CD4-positive, alpha-beta T cell treated with Interferon gamma for 1 hour (primary cell): Measurements from ENCODE around the gene UBE2S.
"Not testable (repeated sequence)": the region's sequence is repeated elsewhere in the genome, so short reads cannot be mapped to it uniquely, and the experiment has no call there.

Experiments
- DNase-seq: peaks from one replicate; pipeline ENCODE4 v3.0.0-alpha.2; 2020

The UBE2S gene

DNA sequence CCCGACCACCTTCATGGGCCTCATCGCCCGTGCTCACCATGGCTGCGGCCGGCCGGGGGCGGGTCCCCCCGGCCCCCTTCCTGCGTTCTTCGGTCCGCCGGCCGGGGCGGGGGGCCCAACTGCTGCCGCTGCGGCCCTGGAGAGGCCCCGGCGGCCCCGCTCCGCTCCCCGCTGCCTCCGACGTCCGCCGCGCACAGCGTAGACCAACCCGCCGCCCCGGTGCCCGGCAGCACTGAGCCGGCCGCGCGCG is at the start of gene UBE2S:
Gene UBE2S, minus strand, starts transcription at position 239 of the 250 bp plus-strand sequence. Its CDS starts 199 bp downstream, at position 40.
- not testable (repeated sequence) for DNase-seq

DNA sequence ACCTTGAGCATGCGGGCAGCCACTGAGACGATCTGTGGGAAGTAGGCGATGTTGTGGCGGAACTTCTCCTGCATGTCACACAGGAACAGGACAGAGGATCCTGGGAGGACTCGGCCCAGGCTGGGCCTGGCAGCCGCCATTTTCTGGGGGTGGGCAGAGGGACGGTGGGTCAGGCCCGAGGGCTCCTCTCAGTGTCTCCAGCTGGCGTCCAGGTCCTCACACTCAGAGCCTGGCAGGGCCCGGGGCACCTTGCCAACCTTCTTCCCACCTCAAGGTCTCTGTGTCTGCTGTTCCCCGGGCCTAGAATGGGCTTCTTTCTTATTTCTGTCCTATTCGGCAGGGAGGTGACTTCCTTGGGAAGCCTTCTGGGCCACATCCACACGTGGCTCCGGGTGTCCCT is 48.8 kb upstream of the UBE2S start:
- no peak for DNase-seq

DNA sequence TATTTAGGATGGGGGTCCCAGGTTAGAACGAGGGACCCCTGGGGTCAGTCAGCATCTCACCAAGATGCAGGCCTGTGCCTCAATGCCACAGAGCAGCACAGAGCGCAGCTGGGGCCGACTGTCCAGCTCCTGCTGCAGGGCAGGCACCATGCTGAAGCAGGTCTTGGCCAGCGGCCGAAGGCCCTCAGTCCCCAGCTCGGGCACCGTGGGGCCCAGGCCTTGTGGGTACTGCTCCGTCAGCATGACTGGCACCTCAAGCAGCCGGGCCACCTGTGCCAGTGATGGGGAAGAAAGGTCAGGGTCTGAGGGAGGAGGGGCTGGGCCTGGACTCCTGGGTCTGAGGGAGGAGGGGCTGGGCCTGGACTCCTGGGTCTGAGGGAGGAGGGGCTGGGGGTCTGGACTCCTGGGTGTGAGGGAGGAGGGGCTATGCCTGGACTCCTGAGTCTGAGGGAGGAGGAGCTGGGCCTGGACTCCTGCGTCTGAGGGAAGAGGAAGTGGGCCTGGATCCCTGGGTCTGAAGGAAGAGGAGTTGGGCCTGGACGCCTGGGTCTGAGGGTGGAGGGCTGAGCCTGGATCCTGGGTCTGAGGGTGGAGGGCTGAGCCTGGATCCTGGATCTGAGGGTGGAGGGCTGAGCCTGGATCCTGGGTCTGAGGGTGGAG is 48.1 kb upstream of the UBE2S start:
- DNase-seq = no peak

DNA sequence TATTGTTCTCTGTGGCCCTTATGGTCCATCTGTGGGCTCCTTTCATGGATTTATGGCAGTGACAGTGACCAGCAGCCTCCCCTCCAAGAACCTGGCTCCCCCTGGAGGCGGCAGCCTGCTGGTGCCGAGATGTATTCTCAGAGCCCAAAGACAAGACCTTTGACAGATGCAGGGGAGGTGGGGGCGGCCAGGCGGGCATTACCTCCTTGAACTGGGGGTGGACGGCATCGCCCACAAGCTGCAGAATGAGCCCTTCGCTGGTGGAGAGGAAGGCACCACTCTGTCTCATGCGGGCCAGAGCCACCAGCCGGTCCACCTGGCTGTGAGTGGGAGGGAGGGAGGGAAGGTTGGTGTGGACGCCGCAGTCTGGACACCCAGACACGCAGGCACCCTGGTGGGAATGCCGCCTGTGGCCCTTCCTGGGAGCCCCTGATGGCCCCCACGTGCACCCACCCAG is 47.2 kb upstream of the UBE2S start:
- peak; percentile 31 for DNase-seq

DNA sequence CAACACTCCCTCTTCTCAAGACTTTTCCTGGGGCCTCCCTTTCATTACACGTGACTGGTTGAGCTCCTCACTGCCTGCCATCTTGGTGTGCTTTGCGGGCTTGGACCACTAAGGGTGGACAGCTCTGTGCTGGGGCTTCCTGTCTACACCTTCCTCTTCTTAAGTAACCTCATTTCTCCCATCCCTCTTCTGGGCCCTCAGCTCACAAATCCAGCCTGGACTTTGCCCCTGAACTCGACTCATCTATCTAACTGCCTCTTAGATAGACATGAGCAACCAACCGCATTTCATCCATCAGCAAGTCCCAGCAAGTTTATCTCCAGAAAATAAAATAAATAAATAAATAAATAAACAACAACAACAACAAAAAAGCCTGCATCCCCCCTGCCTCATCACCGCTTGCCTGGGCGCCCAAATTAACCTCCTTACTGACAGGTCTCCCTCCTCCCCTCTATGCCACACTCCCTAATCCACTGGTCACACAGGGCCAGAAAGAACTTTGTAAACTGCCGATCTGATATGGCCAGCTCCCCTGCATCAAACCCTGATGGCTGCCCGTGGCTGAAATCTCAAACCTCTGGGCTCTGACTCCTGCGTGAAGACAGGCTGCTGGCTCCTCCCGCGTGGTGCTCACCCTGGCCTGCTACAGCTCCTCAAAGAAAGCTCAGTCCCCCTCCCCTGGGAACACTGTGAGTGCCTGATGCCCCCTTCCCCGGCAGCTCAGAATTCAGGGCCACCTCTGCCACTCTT is 46.1 kb upstream of the UBE2S start:
- DNase-seq = no peak

DNA sequence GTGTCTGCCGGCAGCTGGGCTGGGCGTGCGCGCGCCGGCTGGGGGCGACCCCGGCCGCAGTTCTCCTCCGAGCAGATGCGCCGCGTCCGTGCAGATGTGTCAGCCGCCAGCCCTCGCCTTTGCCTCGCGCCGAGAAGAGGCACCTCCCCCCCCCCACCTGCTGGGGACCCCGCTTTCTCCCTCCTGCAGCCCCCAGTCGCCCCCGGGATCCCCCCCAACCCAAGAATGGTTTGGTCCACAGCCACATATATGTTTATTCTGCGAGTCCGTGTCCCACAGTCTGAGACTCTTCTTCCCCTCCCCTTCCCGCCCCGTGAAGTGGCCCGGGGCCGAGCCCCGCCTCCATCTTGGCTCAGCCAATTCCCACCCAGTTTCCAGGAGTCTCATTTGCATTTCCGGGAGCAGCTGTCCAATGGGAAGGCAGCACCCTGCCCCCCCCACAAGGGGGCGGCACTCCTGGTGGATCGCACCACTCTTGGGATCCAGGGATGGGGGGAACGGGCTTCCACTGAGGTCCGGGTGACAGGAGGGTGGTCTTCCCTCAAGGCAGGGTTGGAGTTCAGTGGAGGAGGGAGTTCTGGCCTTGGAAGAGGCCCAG is 45.3 kb upstream of the UBE2S start:
- peak; percentile 57 for DNase-seq

DNA sequence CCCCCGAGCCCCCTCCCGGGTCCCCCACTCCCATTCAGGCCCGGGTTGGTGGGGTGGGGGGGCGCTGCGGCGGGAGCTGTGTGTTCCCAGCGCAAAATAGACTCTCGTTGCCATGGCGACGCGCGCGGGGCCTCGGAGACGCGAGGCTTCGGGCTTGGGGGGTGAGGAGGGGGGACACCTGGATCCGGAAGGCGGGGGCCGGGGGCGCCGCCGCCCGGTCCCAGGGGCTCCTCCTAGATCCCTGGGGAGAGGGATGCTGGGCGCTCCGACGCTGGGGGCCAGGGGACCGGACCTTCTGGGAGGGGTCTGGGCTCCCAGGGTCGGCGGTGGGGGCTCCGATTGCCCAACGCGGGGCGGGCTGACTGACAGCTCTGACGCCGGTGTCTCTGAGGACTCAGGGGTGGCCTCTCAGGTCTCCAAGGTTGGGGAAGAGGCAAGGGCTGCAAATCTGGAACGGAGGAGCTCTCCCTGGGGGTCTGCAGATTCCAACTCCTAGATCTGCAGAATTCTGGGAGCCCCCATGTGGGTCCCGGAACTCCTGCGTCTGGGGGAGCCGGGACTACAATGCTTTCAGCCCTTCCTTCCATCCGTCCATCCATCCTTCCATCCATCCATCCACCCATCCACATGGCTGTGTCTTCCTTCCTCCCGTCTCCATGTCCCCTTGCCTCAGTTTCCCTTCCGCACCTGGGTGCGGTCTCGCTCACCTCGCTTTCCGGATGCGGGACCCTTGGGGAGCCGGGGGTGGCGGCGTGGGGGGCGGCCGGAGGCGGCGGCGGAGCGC is 44.6 kb upstream of the UBE2S start:
- peak; percentile 54 for DNase-seq

DNA sequence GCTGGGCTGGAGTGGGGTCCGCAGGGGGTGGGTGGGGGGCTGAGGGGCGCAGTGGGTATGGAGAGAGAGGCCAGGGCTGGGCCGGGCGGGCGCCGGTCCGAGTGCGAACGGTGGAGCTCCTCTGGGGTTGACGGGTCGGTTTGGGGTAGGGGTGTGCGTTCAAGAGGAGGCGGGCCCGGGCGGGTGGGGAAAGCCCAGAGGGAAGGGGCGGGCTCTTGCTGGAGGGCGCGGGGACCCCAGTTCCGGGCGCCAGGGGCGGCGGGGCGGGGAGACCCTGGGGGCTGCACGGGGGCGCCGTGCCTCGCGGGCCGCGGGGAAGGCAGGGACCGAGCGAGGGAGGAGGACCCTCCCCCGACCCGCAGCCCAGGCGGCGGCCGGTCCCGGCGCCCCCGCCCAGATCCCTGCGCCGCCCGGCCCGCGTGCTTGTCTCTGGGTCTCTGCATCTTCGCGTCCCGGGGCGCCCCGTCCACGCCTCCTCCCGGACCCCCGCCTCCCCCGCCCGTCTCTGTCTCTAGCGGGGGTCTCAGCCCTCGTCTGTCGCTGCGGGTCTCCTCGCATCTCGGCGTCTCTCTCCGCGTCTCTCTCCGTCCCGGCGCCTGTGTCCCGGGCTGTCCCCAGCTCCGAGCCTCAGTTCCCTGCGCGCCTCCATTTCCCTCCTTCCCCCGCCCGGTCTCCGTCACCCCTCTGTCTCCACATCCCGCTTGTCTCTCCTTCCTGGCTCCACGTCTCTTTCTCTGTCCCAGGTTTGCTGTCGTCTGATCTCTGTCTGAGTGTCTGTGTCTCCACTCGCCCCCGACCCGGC is 43.8 kb upstream of the UBE2S start:
- DNase-seq = peak; percentile 22

DNA sequence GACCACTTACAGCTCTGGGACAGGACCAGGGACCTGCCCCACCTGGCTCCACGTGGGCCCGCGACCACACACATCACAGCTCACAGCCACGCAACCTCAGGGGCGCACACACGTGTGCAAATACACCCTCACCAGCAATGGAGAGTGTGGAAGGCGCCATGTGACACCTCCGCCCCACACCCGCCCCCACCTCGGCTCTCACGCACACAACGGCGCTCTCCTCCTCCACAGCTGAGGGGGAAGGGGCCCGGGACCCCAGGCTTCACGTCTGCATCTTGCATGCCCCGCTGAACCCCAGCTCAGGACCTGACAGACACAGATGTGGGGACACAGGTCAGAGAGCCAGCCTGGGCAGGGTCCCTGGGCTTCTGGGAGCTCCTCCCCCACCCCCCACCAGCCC is 41.9 kb upstream of the UBE2S start:
- DNase-seq = no peak

DNA sequence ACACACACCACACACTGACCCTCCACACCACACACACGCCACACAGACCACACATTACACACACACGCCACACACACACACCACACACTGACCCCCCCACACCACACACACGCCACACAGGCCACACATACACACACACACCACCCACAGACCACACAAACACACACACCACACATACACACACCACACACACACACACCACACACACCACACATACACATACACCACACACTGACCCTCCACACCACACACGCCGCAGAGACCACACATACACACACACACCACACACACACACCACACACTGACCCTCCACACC is 40.5 kb upstream of the UBE2S start:
- not testable (repeated sequence) for DNase-seq

DNA sequence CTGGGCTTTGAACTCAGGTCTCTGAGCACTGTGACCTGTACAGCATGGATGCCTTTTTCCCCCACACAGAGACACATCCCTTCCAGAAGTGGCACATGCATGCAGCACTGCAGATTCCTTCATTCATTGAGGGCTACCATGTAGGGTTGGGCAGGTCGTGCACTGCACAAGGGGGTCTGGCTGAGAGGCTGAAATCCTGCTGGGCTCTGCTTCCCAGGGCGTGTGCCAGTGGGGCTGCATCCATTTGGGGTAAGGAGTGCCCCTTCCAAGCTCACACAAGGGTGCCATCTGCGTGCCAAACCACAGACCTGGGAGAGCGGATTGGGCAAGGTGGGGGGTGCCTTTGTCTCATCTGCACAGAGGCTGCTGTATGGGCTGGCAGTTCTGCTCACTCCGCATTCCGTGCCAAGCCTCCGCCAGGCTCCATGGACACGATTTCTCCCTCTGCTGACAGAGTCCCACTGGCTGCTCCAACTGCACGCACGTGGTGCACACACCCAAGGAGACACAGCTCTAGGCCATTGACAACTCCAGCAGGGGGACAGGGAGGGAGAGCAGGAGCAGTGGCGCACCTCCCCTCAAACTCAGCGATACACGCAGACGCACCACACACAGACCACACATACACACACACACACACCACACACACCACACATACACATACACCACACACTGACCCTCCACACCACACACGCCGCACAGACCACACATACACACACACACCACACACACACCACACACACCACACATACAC is 40.0 kb upstream of the UBE2S start:
- no peak for DNase-seq

DNA sequence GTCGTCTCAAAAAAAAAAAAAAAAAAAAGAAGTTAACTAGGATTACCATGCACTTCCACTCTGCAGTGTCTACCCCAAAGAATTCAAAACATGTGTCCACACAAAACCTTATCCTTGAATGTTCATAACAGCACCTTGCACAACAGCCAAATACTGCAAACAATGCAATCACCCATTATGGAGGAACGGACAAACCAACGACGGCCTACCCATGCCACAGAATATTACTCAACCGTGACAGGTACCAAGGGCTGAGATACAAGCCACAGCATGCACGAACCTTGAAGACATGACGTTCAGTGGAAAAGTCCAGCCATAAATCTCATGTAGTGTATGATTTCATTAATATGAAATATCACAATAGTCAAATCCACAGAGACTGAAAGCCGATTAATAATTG is 38.5 kb upstream of the UBE2S start:
- DNase-seq = no peak

DNA sequence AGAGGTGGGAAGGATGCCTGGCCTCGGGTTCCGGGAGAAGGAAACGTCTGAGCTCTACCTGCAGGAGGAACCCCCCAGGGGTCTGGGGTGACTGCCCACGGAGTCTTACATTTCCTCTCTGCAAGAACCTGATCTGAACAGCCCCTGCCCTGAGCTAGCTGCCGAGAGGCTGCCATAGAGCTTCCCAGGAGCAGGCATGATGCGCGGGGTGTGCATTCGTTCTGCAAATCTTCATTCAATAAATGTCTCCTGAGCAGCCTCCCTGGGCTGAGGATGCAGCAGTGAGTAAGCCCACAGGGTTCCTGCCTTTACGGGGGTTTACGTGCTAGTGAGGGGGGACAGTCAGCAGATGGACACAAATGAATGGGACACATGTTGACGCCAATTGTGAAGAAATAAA is 37.1 kb upstream of the UBE2S start:
- no peak for DNase-seq

DNA sequence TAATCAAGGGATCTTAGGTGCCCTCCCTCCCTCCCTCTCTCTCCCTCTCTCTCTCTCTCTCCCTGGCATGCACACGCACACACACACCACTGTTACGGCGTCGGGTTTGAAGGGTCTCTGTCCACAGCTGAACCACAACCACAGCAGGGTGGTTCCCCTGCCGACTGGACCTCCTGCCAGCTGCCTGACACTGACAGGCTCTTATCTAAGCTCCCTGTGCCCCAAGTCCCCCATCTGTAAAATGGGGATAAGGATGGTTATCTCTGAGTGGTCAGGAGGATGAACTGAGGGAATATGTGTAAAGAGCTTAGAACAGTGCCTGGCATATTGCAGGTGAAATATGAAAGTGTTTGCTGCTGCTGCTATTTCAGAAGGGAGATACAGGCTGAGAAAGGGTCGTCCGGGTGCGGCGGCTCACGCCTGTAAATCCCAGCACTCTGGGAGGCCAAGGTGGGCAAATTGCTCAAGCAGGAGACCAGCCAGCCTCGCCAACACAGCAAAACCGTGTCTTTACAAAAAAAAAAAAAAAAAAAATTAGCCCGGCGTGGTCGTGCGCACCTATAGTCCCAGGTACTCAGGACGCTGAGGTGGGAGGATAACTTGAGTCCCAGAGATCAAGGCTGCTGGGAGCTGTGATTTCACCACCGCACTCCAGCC is 36.4 kb upstream of the UBE2S start:
- DNase-seq = no peak

DNA sequence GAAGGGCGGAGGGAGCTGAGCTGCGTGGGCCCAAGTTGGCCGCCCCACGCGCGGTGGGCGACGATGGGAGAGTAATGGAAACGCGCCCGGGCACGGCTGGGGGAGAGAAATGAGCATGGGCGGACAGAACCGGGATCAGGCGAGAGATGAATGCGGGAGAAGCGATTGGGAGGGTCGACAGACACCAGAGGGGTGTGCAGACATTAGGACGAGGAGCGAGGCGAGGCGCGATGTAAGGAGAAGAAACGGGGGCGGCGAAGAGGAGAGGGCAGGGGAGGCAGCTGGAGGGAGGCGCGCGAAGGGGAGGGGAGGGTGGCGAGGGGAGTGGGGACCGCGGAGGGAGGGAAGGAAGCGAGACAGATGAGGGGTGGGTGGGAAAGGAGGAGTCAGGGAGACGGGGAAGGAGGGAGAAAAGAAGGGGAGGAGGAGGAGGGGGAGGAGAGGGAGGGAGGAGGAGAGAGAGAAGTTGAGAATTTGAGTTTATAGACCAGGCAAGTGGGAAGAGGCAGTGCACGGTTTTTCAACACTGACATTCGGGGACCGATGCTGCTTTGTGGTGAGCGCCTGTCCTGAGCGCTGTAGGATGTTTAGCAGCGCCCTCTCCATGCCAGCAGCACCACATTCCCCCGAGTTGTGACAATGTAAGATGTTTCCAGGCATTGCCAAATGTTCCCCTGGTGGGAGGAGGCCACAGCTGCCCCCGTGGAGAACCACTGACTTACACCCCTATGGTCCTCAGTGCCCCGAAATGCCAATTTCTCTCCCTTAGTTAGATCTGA is 35.6 kb upstream of the UBE2S start, which contains the start of gene SHISA7:
Gene SHISA7, minus strand, starts transcription at position 256 of the 779 bp plus-strand sequence. CDS start 437 bp downstream, outside the sequence.
- DNase-seq = no peak

DNA sequence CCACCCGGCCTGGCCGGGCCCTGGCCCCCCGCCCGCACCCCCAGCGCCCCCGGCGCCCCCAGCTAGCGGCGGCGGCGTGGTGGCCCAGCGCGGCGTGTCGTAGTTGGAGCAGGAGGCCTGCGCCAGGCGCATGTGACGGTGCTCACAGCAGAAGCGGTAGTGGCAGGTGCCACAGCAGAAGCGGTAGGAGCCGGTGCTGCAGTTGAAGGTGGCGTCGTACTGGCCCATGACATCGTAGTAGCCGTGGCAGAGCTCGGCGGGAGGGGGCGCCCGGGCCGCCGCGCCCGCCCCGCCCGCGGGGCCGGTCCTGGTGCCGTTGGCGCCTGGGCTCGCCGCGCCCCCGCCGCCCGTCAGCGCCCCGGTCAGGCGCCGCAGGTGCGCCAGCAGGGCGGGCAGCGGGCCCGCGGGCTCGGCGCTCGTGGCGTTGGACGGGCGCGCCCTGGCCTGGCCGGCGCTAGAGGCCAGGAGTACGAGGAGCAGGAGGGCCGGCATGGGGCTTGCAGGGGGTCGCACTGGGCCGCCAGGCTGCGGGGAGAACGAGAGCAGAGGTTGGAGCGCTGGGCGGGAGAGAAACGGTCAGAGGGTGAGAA is 34.9 kb upstream of the UBE2S start:
- DNase-seq = no peak

DNA sequence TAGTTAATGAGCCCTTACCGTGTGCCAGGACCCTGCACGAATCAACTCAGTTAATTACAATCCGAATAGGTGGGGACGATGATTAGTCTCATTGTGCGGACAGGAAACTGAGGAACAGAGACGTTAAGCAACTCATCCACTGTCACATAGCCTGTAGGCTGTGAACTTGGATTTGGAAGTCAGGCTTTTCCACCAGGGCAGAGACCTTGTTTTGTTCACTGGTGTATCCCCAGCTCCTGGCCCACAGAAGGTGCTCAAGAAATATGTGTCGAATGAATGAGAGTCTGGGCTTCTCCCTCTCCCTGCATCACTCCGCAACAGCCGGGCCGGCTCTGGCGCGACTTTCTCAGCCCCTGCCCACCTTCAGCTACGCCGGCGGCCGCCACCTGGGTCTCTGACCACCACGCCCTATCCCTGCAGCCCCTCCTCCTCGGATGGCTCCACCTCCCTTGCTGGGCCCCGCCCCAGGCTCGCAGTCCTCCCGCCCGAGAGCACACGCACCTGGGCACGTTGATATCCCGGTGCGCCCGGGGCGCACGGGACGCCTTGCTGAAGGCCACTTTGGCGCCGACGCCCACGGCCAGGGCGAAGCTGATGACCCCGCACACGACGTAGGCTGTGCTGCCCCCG is 34.2 kb upstream of the UBE2S start:
- DNase-seq = no peak

DNA sequence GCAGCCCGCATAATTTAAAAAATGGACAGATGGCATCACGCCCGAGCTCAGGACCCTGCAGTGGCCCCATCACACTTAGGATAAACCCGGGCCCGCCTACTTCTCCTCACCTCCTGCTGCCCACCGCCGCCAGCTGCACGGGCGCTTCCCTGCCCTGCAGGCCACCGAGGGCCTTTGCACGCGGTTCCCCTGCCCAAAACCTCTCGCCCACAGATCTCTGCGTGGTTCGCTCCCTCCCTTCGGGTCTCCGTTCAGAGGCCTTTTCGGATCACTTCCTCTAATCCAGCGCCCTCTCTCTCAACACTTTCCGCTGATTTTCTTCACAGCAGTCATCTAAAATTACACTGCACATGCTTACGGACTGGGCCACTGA is 33.7 kb upstream of the UBE2S start:
- DNase-seq = no peak

DNA sequence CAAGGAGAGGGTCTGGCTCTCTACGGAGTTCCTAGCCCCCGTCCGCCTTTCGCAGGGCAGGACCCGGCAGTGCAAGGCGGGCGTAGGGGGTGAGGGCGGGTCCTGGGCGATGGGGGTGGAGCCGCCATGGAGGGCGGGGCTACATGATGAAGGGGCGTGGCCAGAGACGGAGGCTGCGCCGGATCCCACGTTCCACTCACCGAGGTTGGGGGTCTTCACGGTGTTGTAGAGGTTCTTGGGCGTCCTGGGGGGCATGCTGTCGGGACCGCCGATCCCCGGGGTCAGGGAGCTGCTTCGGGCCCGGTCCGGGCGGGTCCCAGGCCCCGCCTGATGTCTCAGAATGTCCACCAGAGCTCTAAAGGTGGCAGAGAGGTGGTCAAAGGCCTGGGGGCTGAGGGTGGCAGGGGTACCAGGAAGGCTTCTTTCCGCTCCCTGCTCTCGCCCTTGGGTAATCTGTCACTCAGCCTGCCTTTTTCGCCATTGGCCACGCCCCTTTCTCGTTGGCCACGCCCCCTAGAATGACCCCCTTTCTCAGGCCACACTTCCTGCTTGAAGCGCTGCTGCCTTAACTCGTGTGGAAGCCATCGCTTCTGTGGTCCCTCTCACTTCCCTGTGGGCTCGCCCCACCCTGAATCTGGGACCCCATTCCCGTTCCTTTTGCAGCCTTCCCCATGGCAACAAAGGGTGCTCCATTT is 33.0 kb upstream of the UBE2S start:
- no peak for DNase-seq
